HL-60 (cell line): Measurements from ENCODE around the gene ATOSB.

ENCODE experiments used
- DNase-seq, 2 experiments: peaks; one replicate each; pipeline ENCODE4 v3.0.0-alpha.2; 2010 to 2020; ENCODE audit warnings: low read depth in 1 of 2, low spot score in 1 of 2
- H3K27ac ChIP-seq: fragments of 250-450 bp; sonication (Bioruptor Pico); replicated peaks from 2 replicates; pipeline ENCODE4 v1.5.1; 2020; ENCODE audit warnings: mild to moderate bottlenecking, moderate library complexity
- H3K27me3 ChIP-seq: fragments of 250-450 bp; sonication (Bioruptor Pico); 2 replicates; pipeline ENCODE4 v1.5.1; 2021; ENCODE audit warnings: mild to moderate bottlenecking, moderate library complexity; ENCODE audit not compliant: insufficient read depth, poor library complexity, severe bottlenecking
- H3K4me3 ChIP-seq: replicated peaks from 2 replicates; pipeline ENCODE4 v1.5.1; 2011; ENCODE audit warnings: mild to moderate bottlenecking, control low read depth, low read length; ENCODE audit not compliant: insufficient read depth
- CTCF ChIP-seq: IDR thresholded peaks from one replicate; pipeline ENCODE4 v1.5.1; 2011; ENCODE audit warnings: low read length, control low read depth, inconsistent platforms; ENCODE audit not compliant: insufficient read depth
- GABPA ChIP-seq: IDR thresholded peaks from 2 replicates; pipeline ENCODE4 v1.6.1; 2012; ENCODE audit warnings: low read depth
- POLR2AphosphoS5 ChIP-seq: IDR thresholded peaks from 2 replicates; pipeline ENCODE4 v1.6.1; 2012; ENCODE audit warnings: low read depth
- SPI1 ChIP-seq: IDR thresholded peaks from 2 replicates; pipeline ENCODE4 v1.6.1; 2012; ENCODE audit warnings: low read depth, mild to moderate bottlenecking, borderline replicate concordance
- TF ChIP-seq, protein P1 (sequence below): IDR thresholded peaks from 2 replicates; pipeline ENCODE4 v1.6.1; 2012; ENCODE audit warnings: low read depth; ENCODE audit not compliant: insufficient replicate concordance

ATOSB gene

DNA sequence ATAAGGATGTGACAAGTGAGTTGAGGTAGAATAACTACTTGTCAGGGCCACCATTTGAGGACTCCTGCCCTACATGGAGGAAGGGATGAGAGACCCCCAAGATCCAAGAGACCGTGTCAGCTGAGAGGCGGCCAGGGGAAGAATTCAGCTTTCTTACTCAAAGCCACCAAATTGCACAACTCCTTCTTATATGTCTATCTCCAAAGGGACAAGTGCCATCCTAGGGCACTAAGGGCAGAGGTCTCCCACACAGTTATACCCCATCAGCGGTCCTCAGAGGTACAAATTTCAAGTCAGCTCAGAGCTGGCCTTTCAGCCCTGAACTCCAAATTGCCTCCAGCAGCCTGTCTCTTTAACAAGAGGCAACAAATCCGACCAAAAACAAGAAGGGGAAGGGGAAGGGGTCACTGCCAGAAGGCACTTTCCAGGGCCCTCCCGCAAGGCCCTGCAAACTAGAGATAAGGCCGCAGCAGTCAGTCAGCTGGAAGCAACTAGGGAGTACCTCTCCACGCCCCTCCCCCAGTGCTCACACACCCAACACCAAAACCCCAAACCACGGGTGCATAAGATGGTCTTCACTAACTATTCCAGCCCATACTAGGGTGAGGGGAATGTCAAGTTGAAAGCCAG is 6.6 kb downstream of the ATOSB start:
- DNase-seq, result peak in 1 of 2 experiments; percentile 60
- Histone ChIP-seq H3K27ac (no peak overlapping the region), H3K4me3 (no peak overlapping the region), H3K27me3 (no peaks in the 10 kb centered on the region)
- 0 out of 2 replicates have a peak, but pooled peaks have one; percentile 20 for TF ChIP-seq SPI1
- TF ChIP-seq POLR2AphosphoS5, result peak; percentile 74; the same call in 1 of the 2 replicates
- TF ChIP-seq, protein P1, sequence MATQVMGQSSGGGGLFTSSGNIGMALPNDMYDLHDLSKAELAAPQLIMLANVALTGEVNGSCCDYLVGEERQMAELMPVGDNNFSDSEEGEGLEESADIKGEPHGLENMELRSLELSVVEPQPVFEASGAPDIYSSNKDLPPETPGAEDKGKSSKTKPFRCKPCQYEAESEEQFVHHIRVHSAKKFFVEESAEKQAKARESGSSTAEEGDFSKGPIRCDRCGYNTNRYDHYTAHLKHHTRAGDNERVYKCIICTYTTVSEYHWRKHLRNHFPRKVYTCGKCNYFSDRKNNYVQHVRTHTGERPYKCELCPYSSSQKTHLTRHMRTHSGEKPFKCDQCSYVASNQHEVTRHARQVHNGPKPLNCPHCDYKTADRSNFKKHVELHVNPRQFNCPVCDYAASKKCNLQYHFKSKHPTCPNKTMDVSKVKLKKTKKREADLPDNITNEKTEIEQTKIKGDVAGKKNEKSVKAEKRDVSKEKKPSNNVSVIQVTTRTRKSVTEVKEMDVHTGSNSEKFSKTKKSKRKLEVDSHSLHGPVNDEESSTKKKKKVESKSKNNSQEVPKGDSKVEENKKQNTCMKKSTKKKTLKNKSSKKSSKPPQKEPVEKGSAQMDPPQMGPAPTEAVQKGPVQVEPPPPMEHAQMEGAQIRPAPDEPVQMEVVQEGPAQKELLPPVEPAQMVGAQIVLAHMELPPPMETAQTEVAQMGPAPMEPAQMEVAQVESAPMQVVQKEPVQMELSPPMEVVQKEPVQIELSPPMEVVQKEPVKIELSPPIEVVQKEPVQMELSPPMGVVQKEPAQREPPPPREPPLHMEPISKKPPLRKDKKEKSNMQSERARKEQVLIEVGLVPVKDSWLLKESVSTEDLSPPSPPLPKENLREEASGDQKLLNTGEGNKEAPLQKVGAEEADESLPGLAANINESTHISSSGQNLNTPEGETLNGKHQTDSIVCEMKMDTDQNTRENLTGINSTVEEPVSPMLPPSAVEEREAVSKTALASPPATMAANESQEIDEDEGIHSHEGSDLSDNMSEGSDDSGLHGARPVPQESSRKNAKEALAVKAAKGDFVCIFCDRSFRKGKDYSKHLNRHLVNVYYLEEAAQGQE, result no peak

GRCh38 chr9:35108461-35108860 is 7.2 kb downstream of the ATOSB start:
- H3K27me3 ChIP-seq, result no peaks in the 10 kb centered on the region
- no peak for TF ChIP-seq SPI1
- TF ChIP-seq, protein P1, result no peak
- TF ChIP-seq CTCF, result no peak
- no peak for TF ChIP-seq GABPA
- no peak for TF ChIP-seq POLR2AphosphoS5
- no peak overlapping the region for H3K27ac ChIP-seq
- no peak overlapping the region for H3K4me3 ChIP-seq
- no peak for DNase-seq

- DNase-seq, result no peak
- TF ChIP-seq, protein P1, result no peak
- no peak for TF ChIP-seq CTCF
- no peak for TF ChIP-seq GABPA
- TF ChIP-seq SPI1, result no peak
- no peak for TF ChIP-seq POLR2AphosphoS5
- H3K4me3 ChIP-seq, result no peak overlapping the region
- H3K27me3 ChIP-seq, result no peaks in the 10 kb centered on the region
- no peak overlapping the region for H3K27ac ChIP-seq
Observed at GRCh38 chr9:35107297-35108290, 8.1 kb downstream of the ATOSB start.
